CD14-positive monocyte (primary cell): ENCODE results near the gene NLN. TPM values are rescaled to one million over a fixed set of nuclear protein-coding genes. Genes with fewer than 3 reads are reported as not detected.
A peak's percentile ranks its signal among the peaks of the same experiment; 100 is the strongest.

Experiments
- DNase-seq, 3 donors: peaks; one replicate each; pipeline ENCODE4 v3.0.0-alpha.2; 2011 to 2022
- H2AFZ ChIP-seq: 2 replicates; pipeline ENCODE4 v1.6.0; 2012; ENCODE audit warnings: mild to moderate bottlenecking, low read depth, low read length, inconsistent platforms; ENCODE audit not compliant: insufficient read depth, poor library complexity, severe bottlenecking
- H3K27ac ChIP-seq, 2 donors: 1 replicate in 1 of 2; 2 replicates in 1 of 2; pipeline ENCODE4 v1.5.1; 2012 to 2013; ENCODE audit warnings: low read length in 2 of 2, control low read depth in 1 of 2, inconsistent platforms in 1 of 2, low read depth in 1 of 2, mild to moderate bottlenecking in 1 of 2
- H3K27me3 ChIP-seq, 2 donors: one replicate each; pipeline versions ENCODE4 v1.6.0 to v1.6.1; 2011 to 2013; ENCODE audit warnings: low read length in 2 of 2; ENCODE audit not compliant: control insufficient read depth in 2 of 2, insufficient read depth in 2 of 2
- H3K36me3 ChIP-seq, 2 donors: replicated peaks in 1 of 2; 1 replicate in 1 of 2; 2 replicates in 1 of 2; pipeline versions ENCODE4 v1.5.1 to v1.6.1; 2012 to 2013; ENCODE audit warnings: low read length in 2 of 2, control low read depth in 1 of 2, inconsistent platforms in 1 of 2, mild to moderate bottlenecking in 1 of 2; ENCODE audit not compliant: insufficient read depth in 2 of 2, control insufficient read depth in 1 of 2
- H3K4me1 ChIP-seq, 2 donors: 1 replicate in 1 of 2; 2 replicates in 1 of 2; pipeline versions ENCODE4 v1.5.1 to v1.6.1; 2012 to 2013; ENCODE audit warnings: low read length in 2 of 2, control low read depth in 1 of 2, inconsistent platforms in 1 of 2, mild to moderate bottlenecking in 1 of 2, moderate library complexity in 1 of 2; ENCODE audit not compliant: insufficient read depth in 2 of 2, control insufficient read depth in 1 of 2
- H3K4me2 ChIP-seq: replicated peaks from 2 replicates; pipeline ENCODE3; 2012; ENCODE audit warnings: low read length, moderate library complexity, mild to moderate bottlenecking; ENCODE audit not compliant: poor library complexity, severe bottlenecking; ENCODE audit errors: extremely low read depth
- H3K4me3 ChIP-seq, 3 experiments: fragments of 200-600 bp in 1 of 3; sonication (generic) in 1 of 3; replicated peaks in 1 of 3; 1 replicate in 2 of 3; 2 replicates in 1 of 3; pipeline ENCODE4 v1.5.1; 2011 to 2013; ENCODE audit warnings: low read length in 3 of 3, mild to moderate bottlenecking in 3 of 3, control low read depth in 2 of 3, low read depth in 2 of 3, inconsistent platforms in 1 of 3, moderate library complexity in 1 of 3
- H3K79me2 ChIP-seq: 2 replicates; pipeline ENCODE4 v1.6.0; 2012; ENCODE audit warnings: mild to moderate bottlenecking, control low read depth, inconsistent platforms, low read length, moderate library complexity; ENCODE audit not compliant: insufficient read depth
- H3K9ac ChIP-seq: 2 replicates; pipeline ENCODE4 v1.6.0; 2017; ENCODE audit warnings: low read length, mild to moderate bottlenecking; ENCODE audit not compliant: insufficient read depth, poor library complexity, severe bottlenecking
- H3K9me3 ChIP-seq, 2 donors: replicated peaks in 1 of 2; 1 replicate in 1 of 2; 2 replicates in 1 of 2; pipeline versions ENCODE4 v1.5.1 to v1.6.1; 2012 to 2013; ENCODE audit warnings: low read length in 2 of 2, control low read depth in 1 of 2; ENCODE audit not compliant: control insufficient read depth in 1 of 2, insufficient read depth in 1 of 2
- H4K20me1 ChIP-seq: 2 replicates; pipeline ENCODE4 v1.6.0; 2012; ENCODE audit warnings: mild to moderate bottlenecking, low read length, control low read depth, moderate library complexity; ENCODE audit not compliant: insufficient read depth
- H3K27ac Mint-ChIP-seq, 7 donors: one replicate each; pipeline ENCODE4 v1.8.0; 2020; ENCODE audit warnings: mild to moderate bottlenecking in 7 of 7, mixed read lengths in 7 of 7, moderate library complexity in 6 of 7, inconsistent platforms in 2 of 7
- H3K27me3 Mint-ChIP-seq, 3 donors: one replicate each; pipeline ENCODE4 v1.8.0; 2021 to 2022; ENCODE audit warnings: low read depth in 3 of 3, mild to moderate bottlenecking in 3 of 3, mixed read lengths in 3 of 3, moderate library complexity in 3 of 3, inconsistent platforms in 1 of 3
- H3K36me3 Mint-ChIP-seq, 2 donors: one replicate each; pipeline ENCODE4 v1.8.0; 2020; ENCODE audit warnings: mixed read lengths in 2 of 2, inconsistent platforms in 1 of 2, mild to moderate bottlenecking in 1 of 2
- H3K4me1 Mint-ChIP-seq: one replicate; pipeline ENCODE4 v1.8.0; 2020; ENCODE audit warnings: mild to moderate bottlenecking, mixed read lengths
- H3K4me3 Mint-ChIP-seq, 2 donors: one replicate each; pipeline ENCODE4 v1.8.0; 2020; ENCODE audit warnings: mild to moderate bottlenecking in 2 of 2, mixed read lengths in 2 of 2, moderate library complexity in 1 of 2
- H3K9me3 Mint-ChIP-seq, 7 donors: one replicate each; pipeline ENCODE4 v1.8.0; 2020 to 2022; ENCODE audit warnings: mixed read lengths in 7 of 7, mild to moderate bottlenecking in 6 of 7, moderate library complexity in 6 of 7, inconsistent platforms in 2 of 7
- CTCF ChIP-seq: fragments of 200-600 bp; IDR thresholded peaks from one replicate; pipeline ENCODE4 v1.8.0; 2022; ENCODE audit warnings: antibody characterized with exemption, mild to moderate bottlenecking
- WGBS: methylation state at CpG from one replicate; pipeline ENCODE4 v1.1.5; 2013; ENCODE audit warnings: missing lambda C conversion rate; ENCODE audit not compliant: insufficient coverage; 5-methylcytosine and 5-hydroxymethylcytosine counted together
- intact Hi-C, 2 donors: fragments of 100-400 bp; cut with micrococcal nuclease; formaldehyde crosslinking; loops; one replicate each; pipeline versions ENCODE4 v1.15.0 to v1.15.1; 2023
- polyA plus RNA-seq, 3 donors: library from polyadenylated mRNA; depleted of rRNA in 1 of 3; unstranded in 2 of 3; stranded (reverse) in 1 of 3; fragments of 300-500 nt in 2 of 3; fragments of >200 nt in 1 of 3; fragmentation: Illumina TruSeq in 2 of 3; gene quantifications; 1 replicate in 2 of 3; 2 replicates in 1 of 3; pipeline ENCODE4 v1.2.3, GENCODE V29; 2012 to 2021

The NLN gene
- polyA plus RNA-seq, 3 donors = 8.7 to 39.2 (median 17.7) TPM

GRCh38 chr5:65738305-65738704 lies 16.3 kb downstream of the NLN start:
- TF ChIP-seq CTCF = no peak
- Mint-ChIP-seq H3K4me3 (no peak overlapping the region), H3K27me3 (peaks cover 0 to 1% (median 0%) of the 10 kb centered on the region in 3 donors), H3K4me1 (peaks cover 36% of the 10 kb centered on the region), H3K27ac (peak overlapping the region in 4 of 7 donors; percentile 24 to 82 (median 54)), H3K36me3 (peaks cover 0 to 3% of the 10 kb centered on the region in 2 donors), H3K9me3 (peaks cover 0 to 5% (median 1%) of the 10 kb centered on the region in 7 donors)
- Histone ChIP-seq H3K79me2 (peaks cover 67% of the 10 kb centered on the region), H3K36me3 (no peaks in the 10 kb centered on the region), H3K4me3 (no peak overlapping the region), H2AFZ (no peak overlapping the region), H3K27ac (no peak overlapping the region), H3K9ac (no peak overlapping the region), H4K20me1 (peaks cover 5% of the 10 kb centered on the region), H3K4me1 (peaks cover 24 to 25% of the 10 kb centered on the region in 2 donors), H3K9me3 (no peaks in the 10 kb centered on the region), H3K4me2 (no peak overlapping the region), H3K27me3 (no peaks in the 10 kb centered on the region)
- 100% methylated on average over 1 of the region's 4 CpGs for WGBS
- no peak for DNase-seq
- intact Hi-C loops = no loop called here

- Mint-ChIP-seq H3K27me3 (peaks cover 0 to 1% (median 0%) of the 10 kb centered on the region in 3 donors), H3K36me3 (peaks cover 0 to 8% of the 10 kb centered on the region in 2 donors), H3K4me1 (peaks cover 30% of the 10 kb centered on the region), H3K27ac (no peak overlapping the region), H3K4me3 (no peak overlapping the region), H3K9me3 (peaks cover 0 to 5% (median 1%) of the 10 kb centered on the region in 7 donors)
- Histone ChIP-seq H3K27ac (no peak overlapping the region), H3K4me2 (no peak overlapping the region), H3K4me3 (no peak overlapping the region), H2AFZ (no peak overlapping the region), H3K79me2 (peaks cover 65% of the 10 kb centered on the region), H3K9me3 (no peaks in the 10 kb centered on the region), H4K20me1 (peaks cover 10% of the 10 kb centered on the region), H3K4me1 (peaks cover 16% of the 10 kb centered on the region in 2 donors), H3K9ac (no peak overlapping the region), H3K27me3 (no peaks in the 10 kb centered on the region), H3K36me3 (no peaks in the 10 kb centered on the region)
- DNase-seq = no peak
- intact Hi-C loops = no loop called here
- TF ChIP-seq CTCF = no peak
These were observed 17.2 kb downstream of the NLN start for GRCh38 chr5:65739162-65739561.
